K562 (cell line): ENCODE measurements around the gene PLEKHA8. TPM values are rescaled to one million over a fixed set of nuclear protein-coding genes. Genes with fewer than 3 reads are reported as not detected.
A peak's percentile ranks its signal among the peaks of the same experiment; 100 is the strongest.

ENCODE experiments used
- CEBPB ChIP-seq: fragments of 450-650 bp; IDR thresholded peaks from 2 replicates; pipeline ENCODE4 v1.6.1; 2016; ENCODE audit warnings: missing genetic modification characterization, missing compliant biosample characterization
- CREB1 ChIP-seq, 2 experiments: sonication (generic) in 1 of 2; formaldehyde crosslinking in 1 of 2; IDR thresholded peaks; 2 replicates each; pipeline versions ENCODE4 v1.6.1 to v1.8.0; 2012 to 2022; ENCODE audit warnings: inconsistent platforms in 1 of 2, mild to moderate bottlenecking in 1 of 2, missing genetic modification reagents in 1 of 2, moderate library complexity in 1 of 2
- CSDE1 ChIP-seq, 2 experiments: fragments of 450-650 bp; IDR thresholded peaks; 2 replicates each; pipeline ENCODE4 v1.6.1; 2016; ENCODE audit warnings: mild to moderate bottlenecking in 1 of 2
- GTF2F1 ChIP-seq: IDR thresholded peaks from 2 replicates; pipeline ENCODE4 v1.6.1; 2011; ENCODE audit warnings: low read depth, low read length, improper control_type of control experiment
- MCM5 ChIP-seq: fragments of 450-650 bp; IDR thresholded peaks from 2 replicates; pipeline ENCODE4 v1.6.1; 2016; ENCODE audit warnings: low read depth
- MYBL2 ChIP-seq, 2 experiments: fragments of 450-650 bp in 1 of 2; sonication (generic) in 1 of 2; formaldehyde crosslinking in 1 of 2; IDR thresholded peaks; 2 replicates each; pipeline versions ENCODE4 v1.6.1 to v1.8.1; 2017 to 2022; ENCODE audit warnings: borderline replicate concordance in 1 of 2, inconsistent platforms in 1 of 2, low read depth in 1 of 2, mild to moderate bottlenecking in 1 of 2, missing genetic modification reagents in 1 of 2, moderate library complexity in 1 of 2
- NFE2L1 ChIP-seq: fragments of 450-650 bp; IDR thresholded peaks from 2 replicates; pipeline ENCODE4 v1.6.1; 2016; ENCODE audit warnings: missing genetic modification characterization, low read depth, mild to moderate bottlenecking, missing compliant biosample characterization, moderate library complexity, borderline replicate concordance
- PCBP1 ChIP-seq: fragments of 200-400 bp; formaldehyde crosslinking; IDR thresholded peaks from 2 replicates; pipeline ENCODE4 v1.6.1; 2018; ENCODE audit warnings: mild to moderate bottlenecking, low read depth, low read length; ENCODE audit not compliant: poor library complexity, severe bottlenecking
- PRPF4 ChIP-seq: fragments of 200-400 bp; formaldehyde crosslinking; IDR thresholded peaks from one replicate; pipeline ENCODE4 v1.6.1; 2017; ENCODE audit warnings: low read length, low read depth, mild to moderate bottlenecking; ENCODE audit not compliant: insufficient read depth, poor library complexity, severe bottlenecking
- SAP30 ChIP-seq: fragments of 200-600 bp; sonication (generic); IDR thresholded peaks from 2 replicates; pipeline ENCODE4 v1.6.1; 2012; ENCODE audit warnings: borderline replicate concordance, low read depth, mild to moderate bottlenecking, moderate library complexity, low read length, control low read depth, inconsistent platforms; ENCODE audit not compliant: insufficient read depth, poor library complexity, severe bottlenecking
- SMARCA4 ChIP-seq: fragments of 450-650 bp; IDR thresholded peaks from 2 replicates; pipeline ENCODE4 v1.6.1; 2016
- TAF7 ChIP-seq: fragments of 450-650 bp; IDR thresholded peaks from 2 replicates; pipeline ENCODE4 v1.6.1; 2016; ENCODE audit warnings: missing genetic modification characterization, missing compliant biosample characterization
- U2AF2 ChIP-seq: fragments of 200-400 bp; formaldehyde crosslinking; optimal IDR thresholded peaks from 2 replicates; pipeline ENCODE3; 2017; ENCODE audit warnings: low read depth, mild to moderate bottlenecking, low read length
- ZNF780A ChIP-seq: fragments of 250-450 bp; sonication (Bioruptor Pico); IDR thresholded peaks from 2 replicates; pipeline ENCODE4 v1.5.0; 2021; ENCODE audit warnings: mild to moderate bottlenecking
- polyA plus RNA-seq, 8 experiments: library from polyadenylated mRNA; depleted of rRNA in 4 of 8; stranded (reverse) in 5 of 8; unstranded in 3 of 8; fragments of >200 nt; fragmentation: Nextera tagmentation in 2 of 8; fragmentation: Illumina TruSeq in 1 of 8; extraction: Ambion mirVana in 2 of 8; extraction: Trizol in 1 of 8; gene quantifications; 2 replicates each; pipeline versions ENCODE4 v1.2.1 to v1.2.3, GENCODE V29; 2011 to 2014; ENCODE audit warnings: inconsistent platforms in 1 of 8, missing spikeins in 1 of 8
- total RNA-seq, 7 experiments: library from RNA; depleted of rRNA in 6 of 7; stranded (reverse); fragments of >200 nt in 6 of 7; fragmentation: Illumina TruSeq in 2 of 7; extraction: Trizol in 2 of 7; gene quantifications; 2 replicates each; pipeline versions ENCODE4 v1.2.1 to v1.2.3, GENCODE V29; 2011 to 2021; ENCODE audit warnings: low replicate concordance in 1 of 7
- TF ChIP-seq, protein P1 (sequence below): sonication (generic); formaldehyde crosslinking; IDR thresholded peaks from 2 replicates; pipeline ENCODE4 v1.8.0; 2022; ENCODE audit warnings: mild to moderate bottlenecking, missing genetic modification reagents
- TF ChIP-seq, protein P2 (sequence below): fragments of 200-400 bp; formaldehyde crosslinking; IDR thresholded peaks from 2 replicates; pipeline ENCODE4 v1.6.1; 2017; ENCODE audit warnings: mild to moderate bottlenecking, low read depth, low read length, moderate library complexity
- TF ChIP-seq, protein P3 (sequence below): sonication (generic); formaldehyde crosslinking; IDR thresholded peaks from 2 replicates; pipeline ENCODE4 v1.8.0; 2022; ENCODE audit warnings: mild to moderate bottlenecking, missing genetic modification reagents

PLEKHA8 gene
- total and polyA plus RNA-seq, 9 of the 15 experiments (the other 6 are each of a cell fraction or from before 2014, with no cell fraction given), result 3.2 to 16.3 (median 11.8) TPM

DNA sequence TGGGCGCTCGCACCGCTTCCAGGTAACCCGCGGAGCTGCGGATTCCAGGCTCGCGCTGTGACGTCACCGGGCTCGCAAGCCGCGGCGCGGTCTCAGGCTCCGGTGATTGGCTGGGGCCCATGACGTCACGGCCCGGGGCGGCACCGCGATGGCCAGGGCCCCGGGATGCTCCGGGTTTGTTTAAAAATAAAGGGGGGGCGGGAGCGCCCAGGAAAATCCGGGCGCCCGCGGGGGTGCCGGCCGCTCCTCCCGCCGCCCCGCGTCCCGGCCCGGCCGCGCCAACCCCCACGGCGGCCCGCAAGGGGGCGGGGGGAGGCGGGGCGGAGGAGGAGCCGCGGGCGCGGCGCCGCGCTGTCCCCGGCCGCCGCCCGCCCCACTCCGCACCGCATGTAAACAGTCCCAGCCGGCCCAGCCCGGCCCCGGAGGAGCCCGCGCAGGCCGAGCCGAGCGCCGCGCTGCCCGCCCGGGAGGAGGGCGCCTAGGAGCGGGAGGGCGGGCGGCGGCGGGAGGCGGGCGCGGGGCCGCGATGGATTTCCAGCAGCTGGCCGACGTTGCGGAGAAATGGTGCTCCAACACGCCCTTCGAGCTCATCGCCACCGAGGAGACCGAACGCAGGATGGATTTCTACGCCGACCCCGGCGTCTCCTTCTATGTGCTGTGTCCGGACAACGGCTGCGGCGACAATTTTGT is 106.5 kb downstream of the PLEKHA8 start, which contains the start of gene MTURN (continued):
- TF ChIP-seq SAP30 (no peak), TAF7 (tag) (no peak), NFE2L1 (tag) (no peak), SMARCA4 (no peak), CSDE1 (IDR thresholded peaks at IDR 0.05) (peak in 1 of 2 experiments; percentile 79; a peak in 2 of 4 replicates), MYBL2 (IDR thresholded peaks at IDR 0.05; ENCODE audit: low read depth) (no peak), MYBL2 (CRISPR knock-in tag; IDR thresholded peaks at IDR 0.05; ENCODE audit: borderline replicate concordance) (no peak), PRPF4 (no peak), PCBP1 (no peak), CREB1 (IDR thresholded peaks at IDR 0.05) (peak; percentile 94), CREB1 (CRISPR knock-in tag; IDR thresholded peaks at IDR 0.05) (peak; percentile 96), MCM5 (no peak), GTF2F1 (no peak), ZNF780A (CRISPR knock-in tag) (no peak), CEBPB (tag) (no peak), U2AF2 (no peak)
- TF ChIP-seq, protein P1, sequence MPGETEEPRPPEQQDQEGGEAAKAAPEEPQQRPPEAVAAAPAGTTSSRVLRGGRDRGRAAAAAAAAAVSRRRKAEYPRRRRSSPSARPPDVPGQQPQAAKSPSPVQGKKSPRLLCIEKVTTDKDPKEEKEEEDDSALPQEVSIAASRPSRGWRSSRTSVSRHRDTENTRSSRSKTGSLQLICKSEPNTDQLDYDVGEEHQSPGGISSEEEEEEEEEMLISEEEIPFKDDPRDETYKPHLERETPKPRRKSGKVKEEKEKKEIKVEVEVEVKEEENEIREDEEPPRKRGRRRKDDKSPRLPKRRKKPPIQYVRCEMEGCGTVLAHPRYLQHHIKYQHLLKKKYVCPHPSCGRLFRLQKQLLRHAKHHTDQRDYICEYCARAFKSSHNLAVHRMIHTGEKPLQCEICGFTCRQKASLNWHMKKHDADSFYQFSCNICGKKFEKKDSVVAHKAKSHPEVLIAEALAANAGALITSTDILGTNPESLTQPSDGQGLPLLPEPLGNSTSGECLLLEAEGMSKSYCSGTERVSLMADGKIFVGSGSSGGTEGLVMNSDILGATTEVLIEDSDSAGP (CRISPR knock-in tag), result no peak
- TF ChIP-seq, protein P2, sequence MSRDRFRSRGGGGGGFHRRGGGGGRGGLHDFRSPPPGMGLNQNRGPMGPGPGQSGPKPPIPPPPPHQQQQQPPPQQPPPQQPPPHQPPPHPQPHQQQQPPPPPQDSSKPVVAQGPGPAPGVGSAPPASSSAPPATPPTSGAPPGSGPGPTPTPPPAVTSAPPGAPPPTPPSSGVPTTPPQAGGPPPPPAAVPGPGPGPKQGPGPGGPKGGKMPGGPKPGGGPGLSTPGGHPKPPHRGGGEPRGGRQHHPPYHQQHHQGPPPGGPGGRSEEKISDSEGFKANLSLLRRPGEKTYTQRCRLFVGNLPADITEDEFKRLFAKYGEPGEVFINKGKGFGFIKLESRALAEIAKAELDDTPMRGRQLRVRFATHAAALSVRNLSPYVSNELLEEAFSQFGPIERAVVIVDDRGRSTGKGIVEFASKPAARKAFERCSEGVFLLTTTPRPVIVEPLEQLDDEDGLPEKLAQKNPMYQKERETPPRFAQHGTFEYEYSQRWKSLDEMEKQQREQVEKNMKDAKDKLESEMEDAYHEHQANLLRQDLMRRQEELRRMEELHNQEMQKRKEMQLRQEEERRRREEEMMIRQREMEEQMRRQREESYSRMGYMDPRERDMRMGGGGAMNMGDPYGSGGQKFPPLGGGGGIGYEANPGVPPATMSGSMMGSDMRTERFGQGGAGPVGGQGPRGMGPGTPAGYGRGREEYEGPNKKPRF, result no peak
- TF ChIP-seq, protein P3, sequence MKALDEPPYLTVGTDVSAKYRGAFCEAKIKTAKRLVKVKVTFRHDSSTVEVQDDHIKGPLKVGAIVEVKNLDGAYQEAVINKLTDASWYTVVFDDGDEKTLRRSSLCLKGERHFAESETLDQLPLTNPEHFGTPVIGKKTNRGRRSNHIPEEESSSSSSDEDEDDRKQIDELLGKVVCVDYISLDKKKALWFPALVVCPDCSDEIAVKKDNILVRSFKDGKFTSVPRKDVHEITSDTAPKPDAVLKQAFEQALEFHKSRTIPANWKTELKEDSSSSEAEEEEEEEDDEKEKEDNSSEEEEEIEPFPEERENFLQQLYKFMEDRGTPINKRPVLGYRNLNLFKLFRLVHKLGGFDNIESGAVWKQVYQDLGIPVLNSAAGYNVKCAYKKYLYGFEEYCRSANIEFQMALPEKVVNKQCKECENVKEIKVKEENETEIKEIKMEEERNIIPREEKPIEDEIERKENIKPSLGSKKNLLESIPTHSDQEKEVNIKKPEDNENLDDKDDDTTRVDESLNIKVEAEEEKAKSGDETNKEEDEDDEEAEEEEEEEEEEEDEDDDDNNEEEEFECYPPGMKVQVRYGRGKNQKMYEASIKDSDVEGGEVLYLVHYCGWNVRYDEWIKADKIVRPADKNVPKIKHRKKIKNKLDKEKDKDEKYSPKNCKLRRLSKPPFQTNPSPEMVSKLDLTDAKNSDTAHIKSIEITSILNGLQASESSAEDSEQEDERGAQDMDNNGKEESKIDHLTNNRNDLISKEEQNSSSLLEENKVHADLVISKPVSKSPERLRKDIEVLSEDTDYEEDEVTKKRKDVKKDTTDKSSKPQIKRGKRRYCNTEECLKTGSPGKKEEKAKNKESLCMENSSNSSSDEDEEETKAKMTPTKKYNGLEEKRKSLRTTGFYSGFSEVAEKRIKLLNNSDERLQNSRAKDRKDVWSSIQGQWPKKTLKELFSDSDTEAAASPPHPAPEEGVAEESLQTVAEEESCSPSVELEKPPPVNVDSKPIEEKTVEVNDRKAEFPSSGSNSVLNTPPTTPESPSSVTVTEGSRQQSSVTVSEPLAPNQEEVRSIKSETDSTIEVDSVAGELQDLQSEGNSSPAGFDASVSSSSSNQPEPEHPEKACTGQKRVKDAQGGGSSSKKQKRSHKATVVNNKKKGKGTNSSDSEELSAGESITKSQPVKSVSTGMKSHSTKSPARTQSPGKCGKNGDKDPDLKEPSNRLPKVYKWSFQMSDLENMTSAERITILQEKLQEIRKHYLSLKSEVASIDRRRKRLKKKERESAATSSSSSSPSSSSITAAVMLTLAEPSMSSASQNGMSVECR (CRISPR knock-in tag), result no peak
